HG02973 (cell line): ENCODE measurements around the gene CMTM4.
"Not testable (repeated sequence)": the region's sequence is repeated elsewhere in the genome, so short reads cannot be mapped to it uniquely, and the experiment has no call there.

ENCODE experiments used
- ATAC-seq: cut with Tn5 transposase; IDR thresholded peaks from one replicate; pipeline ENCODE4 v1.9.1; 2021; ENCODE audit warnings: moderate library complexity; ENCODE audit not compliant: unreplicated experiment

Gene CMTM4

GRCh38 chr16:66676599-66676998 is 19.9 kb downstream of the CMTM4 start:
- ATAC-seq: no peak

- ATAC-seq: no peak
Measured at GRCh38 chr16:66673691-66674090, 22.9 kb downstream of the CMTM4 start.

- ATAC-seq: no peak
Measured at GRCh38 chr16:66670691-66671388, 25.7 kb downstream of the CMTM4 start.

DNA sequence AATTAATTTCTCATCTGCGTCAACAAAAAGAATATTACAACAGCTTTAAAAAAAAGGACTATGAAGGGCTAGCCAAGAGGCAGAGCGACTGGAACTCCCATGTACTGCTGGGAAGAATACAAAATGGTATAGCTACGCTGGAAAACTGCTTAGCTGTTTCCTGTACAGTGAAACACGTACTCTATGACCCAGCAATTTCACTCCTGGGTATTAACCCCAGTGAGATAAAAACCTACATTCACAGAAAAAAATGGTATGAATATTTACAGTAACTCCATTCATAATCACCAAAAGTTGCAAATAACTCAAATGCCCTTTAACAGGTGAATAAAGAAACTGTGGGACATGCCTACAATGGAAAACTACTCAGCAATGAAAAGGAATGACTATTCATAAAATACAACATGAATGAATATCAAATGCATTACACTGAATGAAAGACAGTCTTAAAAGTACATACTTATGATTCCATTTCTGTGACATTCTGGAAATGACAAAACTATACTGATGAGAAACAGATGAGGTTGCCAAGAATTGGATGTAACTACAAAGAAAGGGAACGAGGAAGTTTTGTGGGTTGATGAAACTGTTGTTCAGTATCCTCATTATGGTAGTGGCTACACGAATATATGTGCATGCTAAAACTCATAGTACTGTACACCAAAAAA is 27.6 kb downstream of the CMTM4 start:
- ATAC-seq: no peak

GRCh38 chr16:66667944-66668343 is 28.6 kb downstream of the CMTM4 start:
- no peak for ATAC-seq

- no peak for ATAC-seq
Measured at GRCh38 chr16:66662445-66663194, 33.9 kb downstream of the CMTM4 start.

DNA sequence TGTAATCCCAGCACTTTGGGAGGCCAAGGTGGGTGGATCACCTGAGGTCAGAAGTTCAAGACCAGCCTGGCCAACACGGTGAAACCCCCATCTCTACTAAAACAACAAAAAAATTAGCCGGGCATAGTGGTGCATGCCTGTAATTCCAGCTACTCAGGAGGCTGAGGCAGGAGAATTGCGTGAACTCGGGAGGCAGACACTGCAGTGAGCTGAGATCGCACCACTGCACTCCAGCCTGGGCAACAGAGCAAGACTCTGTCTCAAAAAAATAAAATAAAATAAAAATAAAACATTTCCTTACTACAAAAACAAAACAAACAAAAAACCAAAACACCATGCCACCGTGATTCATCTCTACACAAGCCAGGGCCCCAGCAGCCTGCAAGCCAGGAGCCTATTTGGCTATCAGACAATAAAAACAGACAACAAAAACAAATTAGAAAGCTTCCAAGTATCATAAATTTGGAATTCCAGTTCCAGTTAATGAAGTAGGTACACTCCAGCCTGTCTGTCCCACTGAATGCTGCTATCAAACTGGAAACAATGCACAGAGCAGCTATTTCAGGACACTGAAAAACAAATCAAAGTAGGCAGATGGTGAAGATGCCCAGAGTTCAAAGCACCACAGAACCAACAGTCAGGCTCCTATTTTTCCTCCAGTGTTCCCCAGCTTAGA is 34.7 kb downstream of the CMTM4 start:
- ATAC-seq: not testable (repeated sequence)

DNA sequence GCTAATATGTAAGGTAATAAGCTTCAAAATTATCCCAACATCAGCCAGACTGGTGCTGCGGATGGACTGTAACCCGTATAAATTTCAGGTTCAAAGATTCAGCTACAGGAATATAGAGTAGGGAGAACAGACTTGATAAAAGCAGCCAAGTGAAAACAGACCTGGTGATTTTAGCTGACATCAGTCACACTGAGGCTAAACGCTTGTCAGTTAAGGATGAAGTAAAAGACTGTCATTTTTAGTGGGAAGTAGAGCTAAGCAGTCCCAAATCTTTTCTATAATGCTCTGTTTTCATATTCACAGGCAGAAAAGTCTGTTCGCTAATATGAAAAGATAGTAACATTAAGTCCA is 35.4 kb downstream of the CMTM4 start:
- ATAC-seq: no peak

DNA sequence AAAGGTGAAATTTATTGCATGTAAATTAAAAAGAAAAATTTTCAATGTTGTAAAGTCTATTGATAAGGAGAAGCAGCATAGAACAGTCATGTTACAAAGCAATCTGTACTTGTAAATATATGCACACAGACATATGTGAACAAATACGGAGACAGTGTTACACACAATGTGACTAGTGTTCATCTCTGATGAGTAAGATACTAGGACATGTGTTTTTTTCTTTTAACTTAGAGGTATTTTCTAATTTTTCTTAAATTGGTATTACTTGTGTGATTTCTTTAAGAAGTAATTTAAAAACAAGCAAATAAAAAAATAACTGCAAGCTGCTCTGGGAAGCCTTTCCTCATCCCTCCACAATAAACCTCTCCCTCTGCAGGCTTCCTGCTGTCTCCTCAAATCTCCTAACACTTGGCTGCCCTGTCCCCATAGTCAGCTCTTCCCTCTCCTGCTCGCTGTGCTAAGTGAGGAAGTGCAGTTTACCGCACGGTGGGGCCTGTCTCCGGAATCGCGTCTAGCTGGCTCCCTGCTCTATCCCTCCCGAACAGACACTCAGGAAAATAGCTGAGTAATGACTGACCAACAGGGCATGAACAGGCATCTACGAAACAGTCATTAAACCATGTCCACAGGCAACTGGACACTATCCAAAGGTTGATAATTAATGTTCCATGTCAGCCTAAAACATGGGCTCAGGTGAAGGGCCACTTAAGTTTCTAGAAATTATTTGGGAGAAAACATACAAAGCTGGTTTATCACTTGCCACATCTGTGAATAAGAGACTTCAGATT is 35.9 kb downstream of the CMTM4 start:
- ATAC-seq: no peak

DNA sequence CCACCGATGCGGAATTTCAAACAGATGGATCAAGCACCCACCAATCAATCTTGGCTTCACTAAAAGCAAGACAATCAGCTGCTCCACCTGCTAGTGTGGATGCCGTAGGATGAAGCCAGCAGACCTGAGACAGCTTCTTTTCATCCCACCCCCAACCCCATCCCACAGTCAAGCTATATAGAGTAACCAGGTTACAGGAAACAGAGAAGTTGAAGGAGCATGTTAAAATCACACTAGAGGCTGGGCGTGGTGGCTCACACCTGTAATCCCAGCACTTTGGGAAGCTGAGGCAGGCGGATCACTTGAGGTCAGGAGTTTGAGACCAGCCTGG is 37.7 kb downstream of the CMTM4 start:
- no peak for ATAC-seq

- no peak for ATAC-seq
Measured at GRCh38 chr16:66658143-66658859, 38.2 kb downstream of the CMTM4 start.

GRCh38 chr16:66656547-66656946 is 40.0 kb downstream of the CMTM4 start:
- no peak for ATAC-seq

GRCh38 chr16:66653581-66654350 is 42.8 kb downstream of the CMTM4 start:
- ATAC-seq: no peak

DNA sequence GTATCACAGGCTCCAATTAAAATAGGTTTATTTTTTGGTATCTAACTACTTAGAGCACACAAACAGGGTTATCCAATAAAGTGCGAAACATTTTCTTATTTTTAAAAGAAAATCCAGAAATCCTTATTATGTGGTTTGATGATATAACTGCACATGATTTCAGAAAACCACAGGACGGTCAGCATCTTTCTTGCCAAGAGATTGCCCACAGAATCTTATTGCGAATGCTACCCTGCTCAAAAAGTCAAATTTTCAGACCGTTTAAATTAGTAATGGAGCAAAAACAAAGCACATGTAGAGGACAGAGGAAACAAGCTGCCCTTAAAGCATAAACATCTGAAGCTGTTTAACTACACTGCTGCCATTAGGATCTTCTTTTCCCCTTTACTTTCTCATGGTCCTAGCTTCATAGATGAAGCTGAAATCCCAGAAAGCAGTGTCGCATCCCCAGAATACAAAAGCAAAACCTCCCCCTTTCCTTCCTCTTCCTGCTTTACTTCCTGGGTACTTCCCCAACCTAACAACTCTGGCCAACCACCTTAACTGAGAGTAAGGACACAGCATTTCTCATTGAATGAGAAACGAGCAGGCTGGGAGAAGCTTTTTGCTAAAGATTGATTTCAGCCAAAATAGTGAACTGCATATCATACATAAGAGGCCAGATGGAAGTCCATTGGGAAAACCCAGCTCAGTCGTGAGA is 43.7 kb downstream of the CMTM4 start:
- ATAC-seq: no peak

DNA sequence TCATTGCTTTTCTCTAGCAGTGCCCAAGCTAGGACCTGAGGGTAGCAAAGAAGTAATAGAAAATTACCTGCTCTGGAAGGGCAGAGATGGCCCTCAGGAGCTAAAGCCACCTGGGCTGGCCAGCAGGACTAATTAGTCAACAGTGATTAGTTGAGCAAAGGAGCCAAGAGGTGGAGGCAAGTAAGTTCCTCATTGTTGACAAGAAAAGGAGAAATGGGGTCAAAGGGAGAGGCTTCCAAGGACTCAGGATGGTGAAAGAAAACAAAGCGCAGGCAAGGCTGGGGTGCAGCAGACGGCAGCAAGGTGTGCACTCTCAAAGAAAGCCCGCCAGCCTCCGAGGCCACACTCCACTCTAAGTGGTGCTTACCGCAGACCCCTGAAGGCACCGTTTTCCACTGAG is 44.6 kb downstream of the CMTM4 start:
- no peak for ATAC-seq

- no peak for ATAC-seq
Measured at GRCh38 chr16:66651474-66651765, 45.1 kb downstream of the CMTM4 start.

DNA sequence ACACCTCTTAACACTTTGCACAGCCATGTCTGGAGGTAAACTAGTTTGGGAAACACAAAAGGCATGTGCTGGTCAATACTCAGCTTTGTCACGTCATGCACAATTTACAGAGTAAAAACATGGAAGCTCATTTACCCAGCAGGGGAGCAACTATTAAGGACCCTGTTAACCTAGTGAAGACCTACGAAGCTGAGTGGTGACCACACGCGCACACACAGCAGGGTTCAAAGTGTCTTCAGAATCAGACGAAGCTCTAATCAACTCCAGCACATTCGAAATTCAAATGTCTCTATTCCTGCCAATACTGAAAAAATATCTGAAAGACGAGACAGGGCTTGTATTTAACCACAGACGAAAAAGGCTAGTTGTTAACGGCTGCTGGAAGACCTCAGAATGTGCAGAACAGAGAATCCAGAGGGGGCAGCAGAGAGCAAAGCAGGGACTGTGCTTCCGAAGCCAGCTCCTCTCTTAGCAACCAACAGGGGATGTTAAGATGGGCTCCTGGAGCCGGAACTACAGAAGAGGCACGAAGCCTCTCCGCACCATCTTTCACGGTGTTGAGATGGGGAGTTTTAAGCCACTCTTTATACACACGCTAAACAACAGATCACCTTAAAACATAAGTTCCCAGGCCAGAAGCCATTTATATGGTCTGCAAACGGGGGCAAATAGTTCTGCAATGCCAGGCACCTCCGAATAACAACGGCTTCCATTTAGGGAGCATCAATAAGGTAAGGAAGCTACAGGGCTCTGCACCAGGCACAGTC is 45.7 kb downstream of the CMTM4 start:
- peak; percentile 90 for ATAC-seq

DNA sequence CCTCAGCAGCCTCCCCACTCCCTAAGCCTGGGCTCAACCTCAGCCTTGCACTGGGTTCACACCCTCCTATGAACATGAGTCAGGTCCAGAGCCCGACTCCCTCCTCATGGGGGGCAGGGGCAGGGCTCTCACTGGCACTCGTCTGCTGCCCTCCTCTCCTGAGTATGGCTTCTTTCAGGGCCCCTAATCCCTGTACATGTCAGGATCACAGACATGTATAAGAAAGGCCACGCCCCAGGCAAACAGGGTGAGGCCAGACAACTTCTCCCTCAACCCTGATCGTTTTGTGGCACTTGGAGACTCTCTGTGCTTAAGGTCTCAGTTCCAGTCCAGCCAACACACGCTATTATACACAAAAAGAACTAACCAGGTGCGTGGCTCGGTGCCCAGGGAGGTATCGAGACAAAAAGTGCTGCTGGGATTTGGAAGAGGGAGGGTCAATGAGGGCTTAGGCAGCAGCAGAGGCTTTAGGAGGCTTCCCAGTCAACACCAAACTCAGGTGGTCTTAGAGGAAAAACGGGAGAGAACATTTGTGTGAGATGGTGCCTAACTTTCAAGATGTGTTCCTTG is 46.8 kb downstream of the CMTM4 start:
- no peak for ATAC-seq
